DLD1 (cell line): ENCODE data around the gene ADCK1.
"Not testable (repeated sequence)": the region's sequence is repeated elsewhere in the genome, so short reads cannot be mapped to it uniquely, and the experiment has no call there.

Source experiments
- in situ Hi-C: cut with HindIII; loops from 2 replicates; pipeline ENCODE4 v1.10.0; 2017; ENCODE audit warnings: low sequenced_read_pairs

Gene ADCK1

DNA sequence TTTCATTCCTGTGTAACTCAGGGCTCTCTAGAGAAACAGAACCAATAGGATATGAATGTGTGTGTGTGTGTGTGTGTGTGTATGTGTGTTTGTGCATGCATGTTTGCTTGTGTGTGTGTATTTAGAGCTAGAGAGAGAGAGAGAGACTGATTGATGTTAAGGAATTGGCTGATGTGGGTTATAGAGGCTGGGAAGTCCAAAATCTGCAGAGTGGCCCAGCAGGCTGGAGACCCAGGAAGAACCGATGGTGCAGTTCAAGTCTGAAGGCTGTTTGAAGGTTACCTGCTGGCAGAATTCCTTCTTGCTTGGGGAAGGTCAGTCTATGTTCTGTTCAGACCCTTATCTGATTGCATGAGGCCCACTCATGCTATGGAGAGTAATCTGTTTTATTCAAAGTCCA, 64.7 kb downstream of the ADCK1 start:
- in situ Hi-C loops = no loop called here

DNA sequence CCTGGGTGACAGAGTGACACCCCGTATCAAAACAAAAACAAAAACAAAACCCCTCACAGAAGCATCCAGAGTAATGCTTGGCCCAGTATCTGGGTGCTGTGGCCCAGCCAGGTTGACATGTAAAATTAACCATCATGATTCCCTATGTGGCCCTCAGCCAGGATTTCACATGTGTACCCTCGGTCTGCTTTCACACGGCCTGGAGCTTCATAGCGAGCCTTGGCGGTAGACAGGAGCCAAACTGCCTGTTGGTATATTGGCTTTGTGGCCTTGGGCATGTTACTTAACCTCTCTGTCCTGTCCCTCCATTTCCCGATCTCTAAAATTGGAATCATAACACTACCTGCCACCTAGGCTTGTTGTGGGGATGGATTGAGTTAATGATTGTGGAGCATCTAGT, 65.5 kb downstream of the ADCK1 start:
- in situ Hi-C loops = no loop called here

DNA sequence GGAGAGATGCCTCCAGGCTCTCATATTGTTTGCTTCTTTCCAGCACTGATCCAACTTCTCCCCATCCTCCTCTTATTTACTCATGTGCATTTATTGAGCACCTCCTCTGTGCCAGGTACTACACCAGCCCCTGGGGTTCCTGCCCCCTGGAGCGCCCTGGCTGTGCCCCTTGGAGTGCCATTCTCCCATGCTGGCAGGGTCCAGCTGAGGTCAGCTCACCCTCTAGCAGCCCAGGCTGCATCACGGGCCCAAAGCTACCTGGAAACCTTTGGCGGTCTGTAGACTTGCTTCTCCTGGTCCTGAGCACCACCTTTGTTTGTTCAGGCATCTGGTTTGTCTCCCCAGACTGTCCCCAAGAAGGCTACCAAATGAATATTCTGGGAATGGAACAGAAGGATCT, 67.0 kb downstream of the ADCK1 start:
- in situ Hi-C loops = no loop called here

DNA sequence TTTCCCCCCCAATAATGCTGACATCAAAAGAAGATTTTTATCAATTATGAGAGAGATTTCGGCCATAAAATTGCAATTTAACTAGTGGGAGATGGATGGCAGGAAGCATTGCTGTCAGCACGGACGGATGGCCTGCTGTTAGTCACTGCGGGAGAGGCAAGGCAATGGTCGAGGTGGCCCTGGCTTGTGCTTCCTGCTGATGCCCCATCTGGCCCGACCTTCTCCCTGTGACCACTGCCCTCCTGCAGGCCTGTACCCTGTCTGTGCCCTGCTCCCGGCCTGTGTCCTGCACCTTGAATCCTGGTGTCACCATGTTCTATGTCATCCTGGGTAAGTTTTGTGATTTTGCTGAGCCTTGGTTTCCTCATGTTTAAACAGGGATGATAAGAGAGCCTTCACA, 67.6 kb downstream of the ADCK1 start:
- in situ Hi-C loops = no loop called here

DNA sequence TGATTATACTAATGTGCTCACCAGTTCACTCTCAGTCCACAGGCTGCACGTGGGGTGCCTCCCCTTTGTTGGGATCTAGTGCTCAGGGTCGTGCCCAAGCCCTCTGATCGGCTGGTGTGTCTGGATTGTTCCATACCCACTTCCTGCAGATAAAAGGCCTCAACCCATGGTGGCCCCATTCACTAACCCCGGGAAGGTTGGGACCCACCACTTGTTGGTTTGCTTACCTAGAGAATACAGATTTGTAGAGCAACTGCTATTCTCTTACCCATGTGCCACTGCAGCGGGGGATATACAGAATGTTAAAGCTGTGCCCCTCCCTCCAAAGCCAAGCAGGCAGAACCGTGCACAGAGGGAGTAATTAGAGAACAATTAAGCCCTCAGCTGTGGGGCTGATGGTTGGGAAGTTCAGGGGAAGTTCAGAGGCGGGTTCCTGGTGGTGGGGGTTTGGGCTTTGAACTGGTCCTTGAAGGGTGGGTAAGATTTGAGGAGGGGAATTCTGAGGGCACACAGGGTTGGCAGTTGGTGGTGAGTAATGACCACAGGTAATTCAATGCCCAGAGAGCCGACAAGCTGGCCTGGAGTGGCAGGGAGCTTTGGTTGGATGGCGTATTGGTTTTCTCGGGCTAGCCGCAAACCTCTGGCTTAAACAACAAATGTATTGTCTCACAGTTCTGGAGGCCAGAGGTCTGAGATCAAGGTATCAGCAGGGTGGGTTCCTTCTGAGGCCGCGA, 68.8 kb downstream of the ADCK1 start:
- in situ Hi-C loops = no loop called here

DNA sequence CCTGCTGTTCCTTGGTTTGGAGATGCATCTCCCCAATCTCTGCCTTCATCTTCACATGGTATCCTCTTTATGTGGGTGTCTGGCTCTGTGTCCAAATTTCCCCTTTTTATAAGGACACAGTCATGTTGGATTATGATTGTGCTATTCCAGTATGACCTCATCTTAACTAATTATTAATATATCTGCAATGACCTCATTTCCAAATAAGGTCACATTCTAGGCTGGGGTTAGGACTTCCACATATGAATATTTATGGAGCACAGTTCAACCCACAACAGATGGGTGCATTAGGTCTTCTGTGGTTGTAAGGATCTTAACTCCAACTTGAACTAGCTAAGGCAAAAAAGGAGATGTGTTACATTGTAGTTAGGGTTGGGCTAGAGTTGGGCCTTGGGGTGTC, 69.4 kb downstream of the ADCK1 start:
- in situ Hi-C loops = no loop called here

DNA sequence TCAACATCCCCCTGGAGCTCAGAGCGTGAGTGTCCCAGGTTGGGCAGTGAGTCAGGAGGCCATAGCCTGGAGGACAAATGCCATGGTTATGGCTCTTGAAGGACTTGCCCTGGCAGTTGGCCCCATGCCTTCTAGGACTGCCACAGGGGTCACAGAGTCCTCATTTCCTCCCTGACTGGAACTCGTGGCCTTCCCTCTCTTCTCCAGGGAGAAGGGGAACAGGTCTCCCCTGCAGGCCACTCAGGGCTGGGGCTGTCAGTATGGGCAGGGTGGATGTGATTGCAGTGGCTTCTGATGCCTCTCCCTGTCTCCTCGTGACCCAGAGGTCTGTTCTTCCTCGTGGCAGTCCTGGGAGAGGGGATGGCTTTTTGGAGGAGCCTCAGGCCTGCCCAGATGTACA, 70.7 kb downstream of the ADCK1 start:
- in situ Hi-C loops = no loop called here

DNA sequence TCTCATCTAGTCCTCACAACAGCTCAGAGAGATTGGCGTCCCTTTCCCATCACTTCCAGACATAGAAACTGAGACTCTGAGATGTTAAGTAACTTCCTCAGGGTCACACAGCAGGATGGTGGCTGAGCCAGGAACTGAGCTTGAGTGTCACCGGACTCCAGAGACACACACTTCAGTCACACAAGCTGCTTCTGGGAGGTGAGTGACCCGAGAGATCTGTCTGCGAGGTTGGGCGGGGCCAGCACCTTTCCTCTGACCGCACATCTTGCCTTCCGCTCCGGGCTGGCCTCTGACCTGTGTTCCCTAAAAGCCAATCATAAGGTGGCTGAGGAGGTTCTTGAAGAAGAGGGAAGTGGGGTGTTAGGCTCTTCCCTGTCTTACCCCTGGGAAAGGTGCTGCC, 72.2 kb downstream of the ADCK1 start:
- in situ Hi-C loops = no loop called here

DNA sequence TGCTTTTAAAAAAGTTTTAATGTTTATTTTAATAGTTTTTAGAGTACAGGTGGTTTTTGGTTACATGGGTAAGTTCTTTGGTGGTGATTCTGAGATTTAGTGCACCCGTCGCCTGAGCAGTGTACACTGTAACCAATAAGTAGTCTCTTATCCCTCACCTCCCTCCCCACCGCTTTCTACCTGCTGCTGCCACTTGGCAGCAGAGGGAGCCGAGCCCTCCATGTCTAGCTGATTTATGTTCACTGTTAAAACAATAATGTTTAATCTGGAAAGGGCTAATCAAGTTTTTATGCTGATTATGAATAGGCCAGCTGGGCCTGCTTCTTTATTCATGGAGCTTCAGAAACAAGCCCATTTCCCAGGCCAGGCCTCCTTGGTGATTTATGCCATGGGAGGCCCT, 73.1 kb downstream of the ADCK1 start:
- in situ Hi-C loops = no loop called here

DNA sequence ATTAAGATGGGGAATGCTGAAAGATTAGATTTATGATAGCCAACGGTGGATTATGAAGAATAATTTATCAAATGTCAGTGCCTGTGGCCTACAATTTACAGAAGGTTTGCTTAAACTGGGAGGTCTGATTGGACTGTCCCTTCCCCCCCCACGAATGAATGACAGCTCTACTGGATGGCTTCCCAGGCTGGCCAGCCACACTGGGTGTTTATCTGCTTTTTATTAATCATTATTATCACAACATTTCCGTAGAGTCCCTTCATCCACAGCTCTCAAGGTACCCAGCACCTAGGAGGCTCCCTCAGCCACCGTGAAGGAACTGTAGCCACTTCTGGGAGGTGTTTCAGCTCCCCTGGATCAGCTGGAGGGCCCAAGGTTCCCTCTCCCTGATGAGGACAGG, 78.9 kb downstream of the ADCK1 start:
- in situ Hi-C loops = no loop called here

DNA sequence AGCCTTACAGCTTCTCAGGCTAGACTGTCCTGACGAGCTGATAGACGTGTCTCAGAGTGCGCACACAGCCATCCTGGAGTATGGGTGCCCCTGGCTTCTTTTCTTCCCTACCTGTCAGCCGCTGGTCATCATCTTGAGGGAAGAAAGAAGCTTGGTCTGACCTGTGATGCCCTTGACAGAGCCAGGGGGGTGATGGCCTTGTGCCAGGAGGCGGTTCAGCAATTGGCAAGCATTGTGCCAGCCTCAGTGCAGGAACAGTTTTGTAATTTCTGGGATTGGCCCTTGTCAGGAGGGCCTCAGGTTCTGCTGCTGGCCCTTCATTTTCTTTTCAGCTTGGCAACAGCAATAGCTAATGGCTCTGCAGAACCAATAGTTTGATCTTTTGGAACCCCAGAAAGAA, 80.1 kb downstream of the ADCK1 start:
- in situ Hi-C loops = no loop called here

DNA sequence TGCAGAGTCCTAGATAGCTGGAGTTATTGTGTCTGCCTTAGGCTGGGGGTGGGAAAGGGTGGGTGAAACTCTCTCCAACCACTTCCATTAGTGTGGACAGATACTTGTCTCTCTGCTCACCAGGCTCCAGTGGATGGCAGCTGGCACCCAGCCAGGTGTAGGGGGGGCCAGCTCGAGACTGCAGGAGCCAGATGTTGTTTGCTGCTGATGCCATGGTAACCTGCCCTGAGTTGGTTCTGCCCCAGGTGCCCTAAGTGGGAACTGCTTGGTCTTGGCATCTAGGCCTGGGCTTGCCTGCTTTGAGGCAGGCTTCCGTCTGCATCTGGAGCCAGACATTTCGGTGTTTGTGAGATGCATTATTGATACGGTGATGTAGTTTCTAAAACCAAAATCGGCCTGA, 82.2 kb downstream of the ADCK1 start:
- in situ Hi-C loops = no loop called here

DNA sequence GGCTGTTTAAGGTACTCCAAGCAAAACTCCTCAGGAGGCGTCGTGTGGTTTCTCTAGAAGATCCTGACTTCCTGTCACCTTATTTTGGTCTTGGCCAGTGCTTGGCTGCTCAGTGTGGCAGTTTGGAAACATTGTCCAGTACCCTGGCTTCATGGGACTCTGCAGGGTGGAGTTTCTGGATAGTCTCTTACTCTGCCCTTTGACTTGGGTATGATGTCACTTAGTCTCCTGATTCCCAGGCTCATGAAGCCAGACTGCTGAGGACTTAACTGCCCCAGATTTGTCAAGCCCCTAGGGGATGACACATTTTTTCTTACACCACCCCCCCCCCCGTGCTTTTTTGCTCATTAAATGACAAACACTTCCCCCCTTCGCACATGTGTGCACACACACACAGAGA, 82.7 kb downstream of the ADCK1 start:
- in situ Hi-C loops = no loop called here

DNA sequence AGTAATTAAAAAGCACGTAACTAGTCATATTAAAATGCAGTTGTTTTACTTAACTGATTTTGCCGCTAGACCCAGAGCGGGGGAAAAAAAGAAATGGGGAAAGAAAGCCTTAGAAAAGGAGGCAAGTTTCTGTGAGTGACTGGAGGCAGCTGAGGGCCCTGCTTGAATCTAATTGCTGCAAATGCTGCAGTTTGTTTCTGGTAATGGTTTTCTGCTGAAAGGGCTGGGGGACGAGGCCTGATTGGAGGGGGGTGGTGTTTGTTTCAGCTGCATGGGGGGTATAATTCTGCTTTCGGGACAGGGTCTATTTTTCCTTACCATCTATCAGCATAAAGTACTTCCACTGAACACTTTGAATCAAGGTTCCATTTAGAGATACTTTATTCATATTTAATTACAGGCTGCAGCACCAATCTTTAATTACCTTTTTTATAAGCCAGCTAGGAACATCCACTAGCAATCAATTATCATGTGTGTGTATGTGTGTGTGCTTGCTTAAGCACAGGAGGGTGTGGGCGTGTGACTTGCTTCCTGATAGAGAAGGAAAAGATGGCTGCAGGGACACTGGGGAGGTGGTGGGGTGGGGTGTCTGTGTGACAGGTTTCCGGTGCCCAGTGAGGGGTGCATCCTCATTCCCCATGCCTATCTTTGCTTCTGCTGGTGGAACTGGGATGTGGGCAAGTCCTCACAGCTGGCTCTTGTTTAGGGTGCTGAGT, 83.4 kb downstream of the ADCK1 start:
- in situ Hi-C loops = no loop called here

DNA sequence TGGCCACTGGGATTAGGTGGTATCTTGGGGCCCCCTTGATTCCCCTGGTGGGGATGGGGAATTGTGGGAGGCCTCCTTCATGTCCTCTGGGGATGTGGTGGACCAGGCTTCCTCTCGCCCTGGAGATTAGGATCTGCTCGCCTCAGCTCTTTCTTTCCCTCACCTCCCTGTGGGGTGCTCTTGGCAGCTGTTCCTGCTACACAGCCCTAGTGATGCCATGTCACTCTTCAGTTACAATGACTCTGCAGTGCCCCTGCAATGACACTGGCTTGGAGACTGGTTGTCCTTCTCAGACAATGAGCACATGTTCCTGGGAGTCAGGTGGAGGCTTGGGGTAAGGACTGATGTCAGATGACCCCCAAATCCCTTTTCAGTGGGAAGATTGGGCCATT, 83.9 kb downstream of the ADCK1 start:
- in situ Hi-C loops = no loop called here

DNA sequence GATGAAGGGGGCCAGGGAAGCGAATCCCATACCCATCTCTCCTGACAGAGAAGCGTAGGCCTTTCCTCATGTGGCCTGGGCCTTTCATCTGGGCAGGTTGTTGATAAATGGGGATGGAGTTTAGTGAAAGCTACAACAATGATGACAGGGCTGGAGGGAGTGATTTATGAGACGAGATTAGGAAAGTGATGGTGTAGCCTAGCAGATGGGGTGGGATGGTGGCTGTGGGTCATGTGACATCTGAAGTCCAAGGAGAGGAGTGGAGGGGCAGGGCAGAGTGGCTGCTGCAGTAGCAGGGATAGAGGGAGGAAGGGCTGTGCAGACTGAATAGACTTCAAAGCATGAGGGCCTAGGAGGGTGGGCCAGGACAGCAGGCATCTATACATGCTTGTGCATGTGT, 85.5 kb downstream of the ADCK1 start:
- in situ Hi-C loops = no loop called here

DNA sequence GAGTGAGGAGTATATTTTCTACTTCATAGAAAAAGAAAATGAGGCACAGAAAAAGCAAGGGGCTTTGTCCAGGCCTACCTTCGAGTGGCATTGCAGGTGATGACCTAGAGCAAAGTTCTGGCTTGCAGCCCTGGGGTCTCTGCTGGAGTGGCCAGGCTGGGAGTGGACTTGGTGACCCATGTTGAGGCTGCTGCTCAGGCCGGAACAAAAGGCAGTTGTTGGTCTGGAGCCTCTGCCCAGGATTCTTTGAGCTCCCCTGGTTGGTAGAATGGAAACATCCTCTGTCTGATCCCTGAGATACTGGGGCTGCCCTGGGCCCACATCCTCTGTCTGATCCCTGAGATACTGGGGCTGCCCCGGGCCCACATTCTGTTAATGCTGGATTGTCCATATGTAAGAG, 86.1 kb downstream of the ADCK1 start:
- in situ Hi-C loops = no loop called here

DNA sequence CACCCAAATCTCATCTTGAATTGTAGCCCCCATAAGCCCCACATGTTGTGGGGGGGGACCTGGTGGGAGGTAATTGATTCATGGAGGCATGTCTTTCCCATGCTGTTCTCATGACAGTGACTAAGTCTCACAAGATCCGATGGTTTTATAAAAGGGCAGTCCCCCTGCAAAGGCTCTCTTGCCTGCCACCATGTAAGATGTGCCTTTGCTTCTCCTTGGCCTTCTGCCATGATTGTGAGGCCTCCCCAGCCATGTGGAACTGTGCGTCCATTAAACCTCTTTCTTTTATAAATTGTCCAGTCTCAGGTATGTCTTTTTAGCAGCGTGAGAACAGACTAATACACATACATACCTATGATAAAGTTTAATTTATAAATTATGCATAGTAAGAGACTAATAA, 89.0 kb downstream of the ADCK1 start:
- in situ Hi-C loops = not testable (repeated sequence)

DNA sequence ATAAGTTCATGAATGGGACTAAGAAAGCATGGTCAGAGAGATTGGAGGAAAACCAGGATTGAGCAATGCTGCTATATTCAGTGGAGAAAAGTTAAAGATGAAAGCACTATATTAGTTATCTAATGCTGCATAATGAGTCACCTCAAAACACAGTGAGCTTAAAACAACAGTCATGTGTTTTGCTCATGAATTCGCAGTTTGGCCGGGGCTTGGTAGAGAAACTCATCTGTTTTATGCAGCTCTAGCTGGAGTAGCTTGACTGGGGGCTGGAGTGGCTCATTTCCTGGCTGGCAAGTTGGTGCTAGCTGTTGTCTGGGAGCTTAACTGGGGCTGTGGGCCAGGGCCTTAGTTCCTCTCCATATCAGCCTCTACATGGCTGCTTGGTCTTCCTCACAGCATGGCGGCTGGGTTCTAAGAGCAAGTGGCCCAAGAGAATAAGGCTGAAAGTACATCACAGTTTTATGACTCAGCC, 90.1 kb downstream of the ADCK1 start:
- in situ Hi-C loops = no loop called here

DNA sequence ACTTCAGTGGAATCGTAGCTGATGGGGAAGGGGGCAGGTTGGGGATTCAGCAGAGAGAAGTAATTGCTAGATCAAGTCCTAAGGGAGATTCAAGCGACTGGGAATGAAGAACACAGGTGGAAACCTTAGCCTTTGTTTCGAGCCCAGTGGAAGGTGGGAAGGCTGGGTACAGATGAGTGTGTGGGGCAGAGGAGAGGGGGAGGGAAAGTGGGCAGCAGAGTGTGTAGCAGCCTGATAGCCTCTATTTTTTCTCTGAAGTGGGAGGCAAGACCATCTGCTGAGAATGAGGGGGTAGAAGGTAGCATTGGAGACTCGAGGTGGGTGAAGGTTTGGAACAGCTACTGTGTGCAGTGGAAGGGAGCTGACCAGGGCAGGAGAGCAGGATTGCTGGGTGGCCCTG, 91.0 kb downstream of the ADCK1 start:
- in situ Hi-C loops = no loop called here

DNA sequence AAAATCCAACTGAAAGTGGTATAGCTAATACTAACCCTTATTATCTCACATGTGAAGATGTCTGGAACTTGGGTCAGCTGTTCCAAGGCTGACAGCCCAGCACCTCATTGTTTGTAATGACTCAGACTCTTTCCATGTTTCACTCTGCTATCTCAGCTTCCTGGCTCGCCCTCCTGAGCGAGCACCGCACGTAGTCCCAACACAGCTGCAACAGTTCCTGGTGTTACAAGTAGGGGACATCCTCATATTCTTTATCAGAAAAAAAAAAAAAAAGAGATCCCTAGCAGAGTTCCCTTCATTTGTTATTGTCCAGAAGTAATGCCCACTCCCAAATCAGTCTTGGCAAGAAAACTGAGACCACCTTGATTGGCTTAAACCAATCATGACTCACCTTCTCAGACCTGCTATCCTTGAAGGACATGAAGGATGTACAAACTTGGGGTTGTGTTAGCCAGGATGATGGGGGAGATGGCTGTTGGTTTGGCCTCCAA, 92.5 kb downstream of the ADCK1 start:
- in situ Hi-C loops = no loop called here

DNA sequence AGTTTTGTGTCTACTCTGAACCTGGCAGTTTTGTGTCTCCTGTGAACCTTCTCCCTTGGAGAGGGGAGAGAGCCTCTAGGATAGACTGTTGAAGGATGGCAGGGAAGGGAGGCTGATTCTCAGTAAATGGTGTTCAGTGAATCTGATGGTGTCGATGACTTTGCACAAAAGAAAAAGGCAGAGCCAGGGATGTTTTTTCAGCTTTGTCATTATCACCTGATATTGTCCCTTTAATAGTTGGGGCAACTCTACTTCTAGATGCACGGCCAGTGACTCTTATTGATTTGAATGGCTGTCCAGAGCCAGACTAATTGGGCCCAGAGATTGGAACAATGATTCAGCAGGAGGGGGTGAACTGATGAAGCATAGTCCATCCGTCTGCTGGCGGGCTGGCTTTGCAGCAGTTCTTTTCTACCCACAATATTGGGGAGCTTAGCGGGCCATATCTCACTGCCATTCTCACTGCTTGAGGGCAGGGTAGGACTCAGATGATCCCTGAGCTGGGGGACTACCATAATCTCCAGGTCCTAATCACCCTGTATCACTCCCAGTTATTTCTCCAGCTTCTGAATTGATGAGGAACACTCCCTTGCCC, 93.1 kb downstream of the ADCK1 start:
- in situ Hi-C loops = no loop called here
